HepG2 (cell line): ENCODE measurements around the gene CXXC5. TPM values are rescaled to one million over a fixed set of nuclear protein-coding genes. Genes with fewer than 3 reads are reported as not detected.

ENCODE experiments used
- CERS6 ChIP-seq: sonication (generic); formaldehyde crosslinking; IDR thresholded peaks from 2 replicates; pipeline ENCODE4 v1.5.0; 2020; ENCODE audit warnings: missing genetic modification reagents
- E2F1 ChIP-seq: sonication (generic); formaldehyde crosslinking; IDR thresholded peaks from 2 replicates; pipeline ENCODE4 v1.5.0; 2020; ENCODE audit warnings: missing genetic modification reagents
- HMGA1 ChIP-seq: sonication (generic); formaldehyde crosslinking; conservative IDR thresholded peaks from 2 replicates; pipeline ENCODE4 v1.4.0; 2020; ENCODE audit warnings: missing genetic modification reagents
- HNRNPL ChIP-seq: fragments of 200-400 bp; formaldehyde crosslinking; IDR thresholded peaks from 2 replicates; pipeline ENCODE4 v1.6.1; 2017; ENCODE audit warnings: mild to moderate bottlenecking, low read depth, low read length
- NRL ChIP-seq: sonication (generic); formaldehyde crosslinking; IDR thresholded peaks from 2 replicates; pipeline ENCODE4 v1.5.0; 2020; ENCODE audit warnings: missing genetic modification reagents, mild to moderate bottlenecking, moderate library complexity, borderline replicate concordance
- RBM39 ChIP-seq: fragments of 200-400 bp; formaldehyde crosslinking; IDR thresholded peaks from one replicate; pipeline ENCODE4 v1.6.1; 2018; ENCODE audit warnings: antibody characterized with exemption, mild to moderate bottlenecking, low read depth, low read length; ENCODE audit not compliant: poor library complexity, severe bottlenecking
- ZNF235 ChIP-seq: sonication (generic); formaldehyde crosslinking; IDR thresholded peaks from 2 replicates; pipeline ENCODE4 v1.8.1; 2023; ENCODE audit warnings: mild to moderate bottlenecking, missing genetic modification reagents, borderline replicate concordance
- ZNF598 ChIP-seq: sonication (generic); formaldehyde crosslinking; IDR thresholded peaks from 2 replicates; pipeline ENCODE4 v1.5.1; 2020; ENCODE audit warnings: mild to moderate bottlenecking, missing genetic modification reagents, borderline replicate concordance
- ZNF788 ChIP-seq: sonication (generic); formaldehyde crosslinking; IDR thresholded peaks from 2 replicates; pipeline ENCODE4 v1.5.0; 2020; ENCODE audit warnings: mild to moderate bottlenecking, missing genetic modification reagents, borderline replicate concordance
- polyA plus RNA-seq, 8 experiments: library from polyadenylated mRNA; depleted of rRNA in 3 of 8; stranded (reverse) in 7 of 8; unstranded in 1 of 8; fragments of >200 nt; fragmentation: Illumina TruSeq in 4 of 8; extraction: Trizol in 4 of 8; gene quantifications; 2 replicates each; pipeline versions ENCODE4 v1.2.1 to v1.2.3, GENCODE V29; 2011 to 2016; ENCODE audit warnings: low read depth in 4 of 8, missing spikeins in 1 of 8, mixed read lengths in 1 of 8; ENCODE audit not compliant: insufficient read depth in 1 of 8
- total RNA-seq, 5 experiments: library from RNA; depleted of rRNA; stranded (reverse); fragments of >200 nt; fragmentation: Illumina TruSeq; extraction: Trizol; gene quantifications; 2 replicates each; pipeline ENCODE4 v1.2.3, GENCODE V29; 2016; ENCODE audit warnings: low read depth in 1 of 5

CXXC5 gene
- total and polyA plus RNA-seq, 2 of the 13 experiments (the other 11 are each of a cell fraction or from before 2014, with no cell fraction given) = 32.3 to 33.0 TPM

DNA sequence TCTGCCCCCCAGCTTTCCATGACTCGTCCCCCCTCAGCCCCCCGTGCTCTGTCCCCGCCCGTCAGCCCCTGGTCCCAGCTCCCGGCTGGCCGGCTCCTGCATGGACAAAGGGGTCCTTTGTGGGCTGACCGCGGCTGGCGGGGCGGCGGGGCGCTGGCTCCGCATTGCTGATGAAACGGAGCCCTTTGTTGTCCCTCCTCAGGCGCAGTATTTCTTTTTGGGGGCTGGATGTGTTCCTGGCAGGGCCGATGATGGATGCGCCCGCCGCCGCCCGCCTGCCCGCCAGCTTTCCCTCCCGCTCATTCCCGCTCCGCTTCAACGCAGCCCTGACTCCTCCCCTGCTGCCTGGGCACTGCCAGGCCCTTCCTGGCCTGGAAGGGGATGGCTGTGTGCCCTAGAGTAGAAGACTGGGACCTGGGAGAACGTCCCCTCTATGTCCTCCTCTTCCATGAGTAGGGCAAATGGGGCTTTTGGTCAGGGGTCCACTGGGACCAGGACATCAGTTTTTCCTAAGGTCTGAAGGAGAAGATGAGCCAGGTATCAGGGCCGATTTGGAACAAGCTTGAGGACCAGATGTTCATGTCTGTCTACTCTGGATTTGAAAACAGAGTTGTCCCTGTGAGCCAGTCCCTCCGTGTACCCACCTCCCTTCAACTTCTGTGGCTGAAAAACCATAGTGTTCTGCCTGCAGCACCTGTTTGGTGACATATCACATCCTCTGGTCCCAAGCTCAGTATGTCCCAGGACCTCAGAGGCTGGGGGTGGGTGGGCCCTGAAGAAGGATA lies 29.0 kb downstream of the CXXC5 start (continued):
- TF ChIP-seq E2F1 (CRISPR knock-in tag) (no peak), ZNF598 (CRISPR knock-in tag) (no peak), HMGA1 (CRISPR knock-in tag) (no peak), HNRNPL (peak; percentile 85), CERS6 (no peak), RBM39 (no peak), ZNF235 (CRISPR knock-in tag) (no peak), ZNF788 (CRISPR knock-in tag) (no peak), NRL (CRISPR knock-in tag) (no peak)
